ENCODE data around the gene USP47. TPM values are rescaled to one million over a fixed set of nuclear protein-coding genes. Genes with fewer than 3 reads are reported as not detected.

The USP47 gene
- total and polyA plus RNA-seq, 2 of the 13 experiments (the other 11 are each of a cell fraction or from before 2014, with no cell fraction given), result 12.2 to 52.7 TPM

DNA sequence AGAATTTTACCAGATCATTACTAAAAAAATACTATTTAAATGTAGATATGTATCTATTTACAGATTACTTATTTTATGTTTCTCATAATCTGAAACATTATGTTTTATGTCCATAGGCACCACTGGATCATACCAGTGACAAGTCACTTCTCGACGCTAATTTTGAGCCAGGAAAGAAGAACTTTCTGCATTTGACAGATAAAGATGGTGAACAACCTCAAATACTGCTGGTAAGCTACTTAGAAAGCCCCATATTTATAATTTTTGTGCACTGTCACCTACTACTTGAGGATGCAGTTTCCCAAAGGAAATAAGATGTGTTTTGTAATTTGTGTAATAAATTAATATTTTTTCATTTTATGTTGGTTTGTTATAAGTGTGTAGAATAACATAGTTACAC, 42.6 kb downstream of the USP47 start:
- Histone ChIP-seq H3K9ac (ENCODE audit: insufficient read depth, low read depth, low read length) (no peak overlapping the region), H3K9me3 (ENCODE audit: low read length) (no peaks in the 10 kb centered on the region), H3K4me1 (ENCODE audit: insufficient read depth, low read length) (peaks cover 3% of the 10 kb centered on the region; the same call in 1 of the 2 replicates), H3K27ac (ENCODE audit: extremely low read length, insufficient read depth, low read length) (no peak overlapping the region), H4K20me1 (ENCODE audit: insufficient read depth, low read length) (no peaks in the 10 kb centered on the region; the same call in 1 of the 2 replicates), H3K79me2 (ENCODE audit: insufficient read depth, low read length) (peaks cover 25% of the 10 kb centered on the region), H2AFZ (ENCODE audit: low read length) (no peak overlapping the region), H3K4me2 (ENCODE audit: low read depth, low read length) (no peak overlapping the region), H3K36me3 (replicated peaks in 1 of 2; ENCODE audit: control insufficient read depth in 1 of 2, insufficient read depth in 2 of 2, low read length in 2 of 2) (peaks cover 14 to 32% of the 10 kb centered on the region in 2 experiments), H3K4me3 (replicated peaks in 1 of 3; ENCODE audit: insufficient read depth in 1 of 3, low read depth in 2 of 3, low read length in 3 of 3) (no peak overlapping the region), H3K27me3 (ENCODE audit: control insufficient read depth in 1 of 2, insufficient read depth in 2 of 2, low read length in 2 of 2) (no peaks in the 10 kb centered on the region)
- ATAC-seq, result no peak
- no peak for FAIRE-seq
- in situ Hi-C loops (cut with HindIII; ENCODE audit: extremely low pct_ligation_motif_present, low pct_unique_long_range_greater_than_20kb) (no loop called here), intact Hi-C loops (cut with micrococcal nuclease; ENCODE audit: unreplicated experiment) (no loop called here)
- POLR2A ChIA-PET, result no interaction called here
- no TSS peak for BruUV-seq (replicated peaks)
- no peak for DNase-seq (ENCODE audit: low spot score)
- TF ChIP-seq TP53 (CRISPR knock-in tag; conservative IDR thresholded peaks at IDR 0.05) (no peak), MBD4 (IDR thresholded peaks at IDR 0.05; ENCODE audit: borderline replicate concordance, low read length) (no peak), HMGXB4 (CRISPR knock-in tag; IDR thresholded peaks at IDR 0.05; ENCODE audit: borderline replicate concordance in 1 of 2, low read depth in 1 of 2) (no peak)
- 99% methylated on average over 2 of the region's 2 CpGs for WGBS (ENCODE audit: low lambda C conversion rate)
- CTCF ChIA-PET (ENCODE audit: low intra/inter-chr PET ratio, low total read pairs), result no interaction called here

- Histone ChIP-seq H3K27me3 (ENCODE audit: control insufficient read depth in 1 of 2, insufficient read depth in 2 of 2, low read length in 2 of 2) (no peaks in the 10 kb centered on the region), H2AFZ (ENCODE audit: low read length) (no peak overlapping the region), H3K9ac (ENCODE audit: insufficient read depth, low read depth, low read length) (no peak overlapping the region), H3K4me1 (ENCODE audit: insufficient read depth, low read length) (no peaks in the 10 kb centered on the region), H3K36me3 (replicated peaks in 1 of 2; ENCODE audit: control insufficient read depth in 1 of 2, insufficient read depth in 2 of 2, low read length in 2 of 2) (peaks cover 14 to 32% of the 10 kb centered on the region in 2 experiments), H3K79me2 (ENCODE audit: insufficient read depth, low read length) (peaks cover 20% of the 10 kb centered on the region), H3K9me3 (ENCODE audit: low read length) (no peaks in the 10 kb centered on the region), H3K4me3 (replicated peaks in 1 of 3; ENCODE audit: insufficient read depth in 1 of 3, low read depth in 2 of 3, low read length in 3 of 3) (no peak overlapping the region), H3K4me2 (ENCODE audit: low read depth, low read length) (no peak overlapping the region), H3K27ac (ENCODE audit: extremely low read length, insufficient read depth, low read length) (no peak overlapping the region), H4K20me1 (ENCODE audit: insufficient read depth, low read length) (no peaks in the 10 kb centered on the region; the same call in 1 of the 2 replicates)
- ChIA-PET POLR2A (no interaction called here), CTCF (ENCODE audit: low intra/inter-chr PET ratio, low total read pairs) (no interaction called here)
- in situ Hi-C loops (cut with HindIII; ENCODE audit: extremely low pct_ligation_motif_present, low pct_unique_long_range_greater_than_20kb), result no loop called here
- intact Hi-C loops (cut with micrococcal nuclease; ENCODE audit: unreplicated experiment), result no loop called here
- ATAC-seq, result no peak
- no peak for FAIRE-seq
- BruUV-seq (replicated peaks), result no TSS peak
- DNase-seq (ENCODE audit: low spot score), result no peak
- 94% methylated on average over 7 of the region's 7 CpGs for WGBS (ENCODE audit: low lambda C conversion rate)
- TF ChIP-seq ZFP62 (CRISPR knock-in tag; IDR thresholded peaks at IDR 0.05) (no peak), ZZZ3 (CRISPR knock-in tag; IDR thresholded peaks at IDR 0.05; ENCODE audit: borderline replicate concordance) (no peak), TBP (CRISPR knock-in tag; IDR thresholded peaks at IDR 0.05) (no peak), ATRX (CRISPR knock-in tag; IDR thresholded peaks at IDR 0.05; ENCODE audit: borderline replicate concordance) (no peak), TFAP4 (IDR thresholded peaks at IDR 0.05; ENCODE audit: borderline replicate concordance, low read depth) (no peak), EP300 (IDR thresholded peaks at IDR 0.05; ENCODE audit: low read depth in 2 of 2, low read length in 2 of 2) (no peak), EP300 (CRISPR knock-in tag; IDR thresholded peaks at IDR 0.05; ENCODE audit: borderline replicate concordance) (no peak), ZNF296 (CRISPR knock-in tag; conservative IDR thresholded peaks at IDR 0.05) (no peak), ONECUT2 (CRISPR knock-in tag; IDR thresholded peaks at IDR 0.05) (no peak), HMG20B (CRISPR knock-in tag; conservative IDR thresholded peaks at IDR 0.05) (no peak)
Observed at GRCh38 chr11:11884774-11885481, 43.2 kb downstream of the USP47 start.
